GM12875 (cell line): Measurements from ENCODE around the gene TMEM123.

Source experiments
- H3K4me3 ChIP-seq: one replicate; pipeline ENCODE4 v1.5.1; 2011; ENCODE audit warnings: low read depth, low read length, control low read depth
- CTCF ChIP-seq: IDR thresholded peaks from 2 replicates; pipeline ENCODE4 v1.5.1; 2011; ENCODE audit warnings: low read depth, mild to moderate bottlenecking, control low read depth, inconsistent platforms, low read length, moderate library complexity, borderline replicate concordance; ENCODE audit not compliant: insufficient read depth

The TMEM123 gene

GRCh38 chr11:102465696-102466095, 13.1 kb upstream of the TMEM123 start:
- H3K4me3 ChIP-seq, result no peak overlapping the region
- no peak for TF ChIP-seq CTCF

- TF ChIP-seq CTCF, result no peak
- no peak overlapping the region for H3K4me3 ChIP-seq
Observed at GRCh38 chr11:102464859-102465500, 12.4 kb upstream of the TMEM123 start.

- TF ChIP-seq CTCF, result no peak
Observed at GRCh38 chr11:102464037-102464436, 11.5 kb upstream of the TMEM123 start.

DNA sequence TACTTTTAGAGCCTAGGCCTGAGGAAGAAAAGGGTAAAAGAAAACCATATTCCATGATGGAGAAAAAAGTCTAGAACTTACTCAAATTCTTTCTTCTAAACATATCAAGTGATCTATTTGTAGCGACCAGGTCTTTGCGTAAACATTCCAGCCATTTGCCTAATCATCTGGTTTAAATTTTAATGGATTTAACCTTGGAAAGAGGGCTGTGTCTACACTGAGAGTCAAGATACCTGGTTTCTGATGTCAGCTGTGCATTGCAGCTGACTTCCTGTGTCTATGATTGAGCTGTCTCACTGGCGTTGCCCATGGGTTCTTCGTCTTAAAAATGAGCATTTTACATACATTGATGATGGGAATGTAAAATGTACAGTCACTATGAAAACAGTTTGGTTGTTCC, 10.0 kb upstream of the TMEM123 start:
- TF ChIP-seq CTCF, result no peak

More at GRCh38 chr11:102464037-102464436, 11.5 kb upstream of the TMEM123 start:
- no peak overlapping the region for H3K4me3 ChIP-seq

GRCh38 chr11:102459393-102459792, 6.8 kb upstream of the TMEM123 start:
- no peak for TF ChIP-seq CTCF

More for the DNA sequence above, 10.0 kb upstream of the TMEM123 start:
- H3K4me3 ChIP-seq, result no peak overlapping the region

GRCh38 chr11:102458548-102458947, 6.0 kb upstream of the TMEM123 start:
- no peak for TF ChIP-seq CTCF
- no peak overlapping the region for H3K4me3 ChIP-seq

More at GRCh38 chr11:102459393-102459792, 6.8 kb upstream of the TMEM123 start:
- no peak overlapping the region for H3K4me3 ChIP-seq

GRCh38 chr11:102457865-102458264, 5.3 kb upstream of the TMEM123 start:
- no peak for TF ChIP-seq CTCF
- no peak overlapping the region for H3K4me3 ChIP-seq
